ENCODE results near the gene IGSF3.

The IGSF3 gene

GRCh38 chr1:116681343-116681899, 13.9 kb upstream of the IGSF3 start:
- TF ChIP-seq CTCF (IDR thresholded peaks at IDR 0.05; ENCODE audit: low read depth, low read length) = no peak
- H3K4me3 ChIP-seq (replicated peaks in 1 of 2; ENCODE audit: low read depth in 2 of 2, low read length in 2 of 2) = no peak overlapping the region
- DNase-seq (ENCODE audit: low read depth in 2 of 2) = no peak

GRCh38 chr1:116680752-116681151, 13.2 kb upstream of the IGSF3 start:
- H3K4me3 ChIP-seq (replicated peaks in 1 of 2; ENCODE audit: low read depth in 2 of 2, low read length in 2 of 2) = no peak overlapping the region
- TF ChIP-seq CTCF (IDR thresholded peaks at IDR 0.05; ENCODE audit: low read depth, low read length) = no peak

GRCh38 chr1:116679828-116680628, 12.5 kb upstream of the IGSF3 start:
- DNase-seq (ENCODE audit: low read depth in 2 of 2) = no peak
- H3K4me3 ChIP-seq (replicated peaks in 1 of 2; ENCODE audit: low read depth in 2 of 2, low read length in 2 of 2) = no peak overlapping the region
- TF ChIP-seq CTCF (IDR thresholded peaks at IDR 0.05; ENCODE audit: low read depth, low read length) = no peak

More at GRCh38 chr1:116680752-116681151, 13.2 kb upstream of the IGSF3 start:
- no peak for DNase-seq (ENCODE audit: low read depth in 2 of 2)

GRCh38 chr1:116679091-116679827, 11.7 kb upstream of the IGSF3 start:
- no peak for TF ChIP-seq CTCF (IDR thresholded peaks at IDR 0.05; ENCODE audit: low read depth, low read length)
- H3K4me3 ChIP-seq (replicated peaks in 1 of 2; ENCODE audit: low read depth in 2 of 2, low read length in 2 of 2) = no peak overlapping the region
- no peak for DNase-seq (ENCODE audit: low read depth in 2 of 2)

GRCh38 chr1:116678732-116679090, 11.2 kb upstream of the IGSF3 start:
- H3K4me3 ChIP-seq (replicated peaks in 1 of 2; ENCODE audit: low read depth in 2 of 2, low read length in 2 of 2) = no peak overlapping the region
- no peak for DNase-seq (ENCODE audit: low read depth in 2 of 2)
- TF ChIP-seq CTCF (IDR thresholded peaks at IDR 0.05; ENCODE audit: low read depth, low read length) = no peak

GRCh38 chr1:116677474-116678062, 10.0 kb upstream of the IGSF3 start:
- TF ChIP-seq CTCF (IDR thresholded peaks at IDR 0.05; ENCODE audit: low read depth, low read length) = no peak
- DNase-seq (ENCODE audit: low read depth in 2 of 2) = no peak
- no peak overlapping the region for H3K4me3 ChIP-seq (replicated peaks in 1 of 2; ENCODE audit: low read depth in 2 of 2, low read length in 2 of 2)
